HepG2 (cell line): ENCODE data around the gene ZNF334. TPM values are rescaled to one million over a fixed set of nuclear protein-coding genes. Genes with fewer than 3 reads are reported as not detected.

Experiments used
- AHDC1 ChIP-seq: sonication (generic); formaldehyde crosslinking; IDR thresholded peaks from 2 replicates; pipeline ENCODE4 v1.5.1; 2020; ENCODE audit warnings: mild to moderate bottlenecking, missing genetic modification reagents, borderline replicate concordance
- ASH2L ChIP-seq: fragments of 300-600, 200-600 bp; sonication (generic); IDR thresholded peaks from 2 replicates; pipeline ENCODE4 v1.7.0; 2017; ENCODE audit warnings: low read depth, mild to moderate bottlenecking, moderate library complexity, mixed read lengths, low read length; ENCODE audit not compliant: insufficient read length
- ATAD3A ChIP-seq: sonication (generic); formaldehyde crosslinking; IDR thresholded peaks from 2 replicates; pipeline ENCODE4 v1.4.0; 2020; ENCODE audit warnings: missing genetic modification reagents
- ATM ChIP-seq: fragments of 450-650 bp; IDR thresholded peaks from 2 replicates; pipeline ENCODE4 v1.7.1; 2017; ENCODE audit warnings: mild to moderate bottlenecking, borderline replicate concordance
- BRF2 ChIP-seq: sonication (generic); formaldehyde crosslinking; IDR thresholded peaks from 2 replicates; pipeline ENCODE4 v1.8.1; 2022; ENCODE audit warnings: mild to moderate bottlenecking, missing genetic modification reagents
- HOMEZ ChIP-seq: IDR thresholded peaks from 2 replicates; pipeline ENCODE4 v1.6.1; 2016; ENCODE audit warnings: low read depth
- KLF6 ChIP-seq: IDR thresholded peaks from 2 replicates; pipeline ENCODE4 v1.8.0; 2016; ENCODE audit warnings: missing biosample characterization, missing genetic modification reagents
- PAX8 ChIP-seq: sonication (generic); formaldehyde crosslinking; IDR thresholded peaks from 2 replicates; pipeline ENCODE4 v1.8.0; 2022; ENCODE audit warnings: mild to moderate bottlenecking, missing genetic modification reagents, borderline replicate concordance
- PHB2 ChIP-seq: fragments of 450-650 bp; IDR thresholded peaks from 2 replicates; pipeline ENCODE4 v1.6.1; 2018; ENCODE audit not compliant: partially characterized antibody
- ZBTB38 ChIP-seq: sonication (generic); formaldehyde crosslinking; IDR thresholded peaks from 2 replicates; pipeline ENCODE4 v1.5.1; 2020; ENCODE audit warnings: mild to moderate bottlenecking, missing genetic modification reagents
- ZNF367 ChIP-seq: sonication (generic); formaldehyde crosslinking; IDR thresholded peaks from 2 replicates; pipeline ENCODE4 v1.4.0; 2020; ENCODE audit warnings: missing genetic modification reagents, borderline replicate concordance
- ZNF510 ChIP-seq: sonication (generic); formaldehyde crosslinking; IDR thresholded peaks from 2 replicates; pipeline ENCODE4 v1.4.0; 2020; ENCODE audit warnings: low read depth, mild to moderate bottlenecking, missing genetic modification reagents
- ZNF547 ChIP-seq: sonication (generic); formaldehyde crosslinking; IDR thresholded peaks from 2 replicates; pipeline ENCODE4 v1.5.1; 2020; ENCODE audit warnings: mild to moderate bottlenecking, missing genetic modification reagents
- ZNF550 ChIP-seq: sonication (generic); formaldehyde crosslinking; IDR thresholded peaks from 2 replicates; pipeline ENCODE4 v1.4.0; 2020; ENCODE audit warnings: mild to moderate bottlenecking, missing genetic modification reagents, borderline replicate concordance
- ZNF557 ChIP-seq: sonication (generic); formaldehyde crosslinking; IDR thresholded peaks from 2 replicates; pipeline ENCODE4 v1.4.0; 2020; ENCODE audit warnings: missing genetic modification reagents
- ZNF572 ChIP-seq: sonication (generic); formaldehyde crosslinking; IDR thresholded peaks from 2 replicates; pipeline ENCODE4 v1.5.1; 2020; ENCODE audit warnings: mild to moderate bottlenecking, missing genetic modification reagents
- ZSCAN25 ChIP-seq: sonication (generic); formaldehyde crosslinking; IDR thresholded peaks from 2 replicates; pipeline ENCODE4 v1.8.0; 2022; ENCODE audit warnings: mild to moderate bottlenecking, missing genetic modification reagents
- polyA plus RNA-seq, 8 experiments: library from polyadenylated mRNA; depleted of rRNA in 3 of 8; stranded (reverse) in 7 of 8; unstranded in 1 of 8; fragments of >200 nt; fragmentation: Illumina TruSeq in 4 of 8; extraction: Trizol in 4 of 8; gene quantifications; 2 replicates each; pipeline versions ENCODE4 v1.2.1 to v1.2.3, GENCODE V29; 2011 to 2016; ENCODE audit warnings: low read depth in 4 of 8, missing spikeins in 1 of 8, mixed read lengths in 1 of 8; ENCODE audit not compliant: insufficient read depth in 1 of 8
- total RNA-seq, 5 experiments: library from RNA; depleted of rRNA; stranded (reverse); fragments of >200 nt; fragmentation: Illumina TruSeq; extraction: Trizol; gene quantifications; 2 replicates each; pipeline ENCODE4 v1.2.3, GENCODE V29; 2016; ENCODE audit warnings: low read depth in 1 of 5
- TF ChIP-seq, protein P1 (sequence below): sonication (generic); formaldehyde crosslinking; IDR thresholded peaks from 2 replicates; pipeline ENCODE4 v1.8.0; 2022; ENCODE audit warnings: missing genetic modification reagents, mild to moderate bottlenecking, moderate library complexity, borderline replicate concordance

Gene ZNF334
- total and polyA plus RNA-seq, 2 of the 13 experiments (the other 11 are each of a cell fraction or from before 2014, with no cell fraction given) = 4.8 to 7.8 TPM

DNA sequence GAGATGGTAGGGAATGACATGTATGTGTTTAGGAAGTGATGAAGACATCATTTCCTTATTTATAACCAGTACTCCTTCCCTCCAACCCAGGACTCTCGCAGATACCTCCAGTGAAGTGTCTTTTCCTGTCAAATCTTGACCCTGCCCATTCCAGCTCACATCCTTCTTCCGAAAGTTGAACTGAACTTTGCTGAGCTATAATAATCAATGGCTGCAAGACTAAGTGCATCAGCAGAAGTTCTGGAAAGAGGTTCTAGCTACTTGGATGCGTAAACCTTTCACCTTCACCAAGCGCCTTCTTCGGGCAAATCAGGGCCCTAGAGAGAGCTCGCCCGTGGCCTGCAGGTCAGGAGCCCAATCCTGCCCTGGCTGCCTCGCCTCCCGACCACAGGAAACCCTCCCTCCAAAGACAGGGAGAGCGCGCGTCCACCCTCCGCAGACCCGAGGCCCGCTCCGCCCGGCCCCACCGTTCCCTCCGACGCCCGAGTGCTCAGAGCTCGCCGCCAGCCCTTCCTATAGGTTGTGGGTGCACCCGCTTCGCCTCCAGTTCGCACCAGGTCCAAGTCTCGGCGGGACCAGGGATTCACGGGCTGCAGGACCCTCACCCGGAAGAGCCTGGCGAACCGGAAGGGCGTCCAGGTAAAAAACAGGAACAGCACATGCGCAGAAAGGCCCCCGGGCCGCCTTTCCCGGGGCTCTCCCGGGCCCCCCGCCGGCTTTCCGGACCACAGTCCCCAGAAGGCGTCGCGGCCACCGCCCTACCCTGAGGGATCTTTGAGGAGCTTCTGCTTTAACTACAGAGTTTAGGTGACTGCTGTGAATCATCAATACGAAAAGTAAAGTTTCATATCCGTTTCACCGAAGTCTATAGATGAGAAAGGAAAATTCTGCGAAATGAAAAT is at the start of gene ZNF334 (continued):
- TF ChIP-seq ZSCAN25 (CRISPR knock-in tag) = peak; percentile 29; the same call in 1 of the 2 replicates
- no peak for TF ChIP-seq ATAD3A (CRISPR knock-in tag)
- TF ChIP-seq ZNF557 (CRISPR knock-in tag) = 0 out of 2 replicates have a peak, but pooled peaks have one; percentile 63
- TF ChIP-seq ATM = no peak
- TF ChIP-seq ZNF550 (CRISPR knock-in tag) = no peak
- peak; percentile 50; the same call in 1 of the 2 replicates for TF ChIP-seq ZNF547 (CRISPR knock-in tag)
- 0 out of 2 replicates have a peak, but pooled peaks have one; percentile 47 for TF ChIP-seq ZNF367 (CRISPR knock-in tag)
- no peak for TF ChIP-seq BRF2 (CRISPR knock-in tag)
- peak; percentile 42 for TF ChIP-seq ASH2L
- peak; percentile 89 for TF ChIP-seq ZNF572 (CRISPR knock-in tag)
- TF ChIP-seq PHB2 = no peak
- no peak for TF ChIP-seq ZNF510 (CRISPR knock-in tag)
- 0 out of 2 replicates have a peak, but pooled peaks have one; percentile 12 for TF ChIP-seq AHDC1 (CRISPR knock-in tag)
- TF ChIP-seq PAX8 (CRISPR knock-in tag) = no peak
- peak; percentile 55; the same call in 1 of the 2 replicates for TF ChIP-seq ZBTB38 (CRISPR knock-in tag)
- TF ChIP-seq HOMEZ = no peak
- TF ChIP-seq, protein P1, sequence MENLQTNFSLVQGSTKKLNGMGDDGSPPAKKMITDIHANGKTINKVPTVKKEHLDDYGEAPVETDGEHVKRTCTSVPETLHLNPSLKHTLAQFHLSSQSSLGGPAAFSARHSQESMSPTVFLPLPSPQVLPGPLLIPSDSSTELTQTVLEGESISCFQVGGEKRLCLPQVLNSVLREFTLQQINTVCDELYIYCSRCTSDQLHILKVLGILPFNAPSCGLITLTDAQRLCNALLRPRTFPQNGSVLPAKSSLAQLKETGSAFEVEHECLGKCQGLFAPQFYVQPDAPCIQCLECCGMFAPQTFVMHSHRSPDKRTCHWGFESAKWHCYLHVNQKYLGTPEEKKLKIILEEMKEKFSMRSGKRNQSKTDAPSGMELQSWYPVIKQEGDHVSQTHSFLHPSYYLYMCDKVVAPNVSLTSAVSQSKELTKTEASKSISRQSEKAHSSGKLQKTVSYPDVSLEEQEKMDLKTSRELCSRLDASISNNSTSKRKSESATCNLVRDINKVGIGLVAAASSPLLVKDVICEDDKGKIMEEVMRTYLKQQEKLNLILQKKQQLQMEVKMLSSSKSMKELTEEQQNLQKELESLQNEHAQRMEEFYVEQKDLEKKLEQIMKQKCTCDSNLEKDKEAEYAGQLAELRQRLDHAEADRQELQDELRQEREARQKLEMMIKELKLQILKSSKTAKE (CRISPR knock-in tag) = no peak
- no peak for TF ChIP-seq KLF6 (CRISPR knock-in tag)
